ENCODE measurements around the gene VEGFC.

The VEGFC gene

GRCh38 chr4:176671532-176671931 lies 121.2 kb downstream of the VEGFC start:
- no peak for DNase-seq

GRCh38 chr4:176668324-176668723 lies 124.4 kb downstream of the VEGFC start:
- no peak for DNase-seq

GRCh38 chr4:176664964-176665363 lies 127.8 kb downstream of the VEGFC start:
- no peak for DNase-seq

GRCh38 chr4:176660561-176660960 lies 132.2 kb downstream of the VEGFC start:
- DNase-seq = no peak

- no peak for DNase-seq
Measured at GRCh38 chr4:176656108-176656507, 136.6 kb downstream of the VEGFC start.

- DNase-seq = no peak
Measured at GRCh38 chr4:176654565-176655216, 138.0 kb downstream of the VEGFC start.

GRCh38 chr4:176653401-176654220 lies 139.1 kb downstream of the VEGFC start:
- no peak for DNase-seq

- no peak for DNase-seq
Measured at GRCh38 chr4:176646311-176646710, 146.4 kb downstream of the VEGFC start.

- DNase-seq = no peak
Measured at GRCh38 chr4:176645246-176645960, 147.3 kb downstream of the VEGFC start.

GRCh38 chr4:176642472-176642871 lies 150.2 kb downstream of the VEGFC start:
- no peak for DNase-seq

GRCh38 chr4:176641237-176641636 lies 151.5 kb downstream of the VEGFC start:
- no peak for DNase-seq

- no peak for DNase-seq
Measured at GRCh38 chr4:176638992-176639391, 153.7 kb downstream of the VEGFC start.

GRCh38 chr4:176636292-176636691 lies 156.4 kb downstream of the VEGFC start:
- DNase-seq = no peak

- DNase-seq = no peak
Measured at GRCh38 chr4:176635372-176636261, 157.1 kb downstream of the VEGFC start.

Data from NK-92 treated with Interleukin-12 subunit alpha and Interleukin-12 subunit beta, amount 100 ng/mL, for 24 hours (cell line).